ENCODE data around the gene DLGAP1.

Gene DLGAP1

GRCh38 chr18:3867236-3867635 lies 587.9 kb downstream of the DLGAP1 start:
- H4K20me1 ChIP-seq (ENCODE audit: insufficient read depth, low read length): no peaks in the 10 kb centered on the region
- H2AFZ ChIP-seq (ENCODE audit: low read length): no peak overlapping the region
- no peaks in the 10 kb centered on the region for H3F3A ChIP-seq (ENCODE audit: insufficient read depth, low read length)
- H3K4me2 ChIP-seq (ENCODE audit: low read length): no peak overlapping the region
- H3K27me3 ChIP-seq (ENCODE audit: insufficient read depth, low read length): no peaks in the 10 kb centered on the region
- H3K9me3 ChIP-seq (ENCODE audit: low read length): no peaks in the 10 kb centered on the region
- H3K9me2 ChIP-seq (ENCODE audit: low read depth, low read length): no peaks in the 10 kb centered on the region
- no peak overlapping the region for H3K9ac ChIP-seq (ENCODE audit: low read length)
- peaks cover 23% of the 10 kb centered on the region for H3K4me1 ChIP-seq (ENCODE audit: insufficient read depth, low read length, severe bottlenecking)
- no peaks in the 10 kb centered on the region; the same call in 1 of the 2 replicates for H3K36me3 ChIP-seq (ENCODE audit: insufficient read depth, low read length)
- no peak for TF ChIP-seq CTCF (IDR thresholded peaks at IDR 0.05; ENCODE audit: low read length)
- TF ChIP-seq EZH2 (IDR thresholded peaks at IDR 0.05; ENCODE audit: borderline replicate concordance, low read length): no peak
- no peak overlapping the region for H3K27ac ChIP-seq (ENCODE audit: low read depth, low read length, poor library complexity, severe bottlenecking)
- no peaks in the 10 kb centered on the region for H3K79me2 ChIP-seq (ENCODE audit: insufficient read depth, low read length)
- H3K4me3 ChIP-seq (ENCODE audit: low read depth, low read length, poor library complexity, severe bottlenecking): no peak overlapping the region

GRCh38 chr18:3864669-3865298 lies 590.3 kb downstream of the DLGAP1 start:
- TF ChIP-seq EZH2 (IDR thresholded peaks at IDR 0.05; ENCODE audit: borderline replicate concordance, low read length) (no peak), CTCF (IDR thresholded peaks at IDR 0.05; ENCODE audit: low read length) (no peak)
- peaks cover 21% of the 10 kb centered on the region for H3K4me1 ChIP-seq (ENCODE audit: insufficient read depth, low read length, severe bottlenecking)
- no peak overlapping the region for H3K4me2 ChIP-seq (ENCODE audit: low read length)
- no peaks in the 10 kb centered on the region; the same call in 1 of the 2 replicates for H3K36me3 ChIP-seq (ENCODE audit: insufficient read depth, low read length)
- H3K79me2 ChIP-seq (ENCODE audit: insufficient read depth, low read length): no peaks in the 10 kb centered on the region
- H4K20me1 ChIP-seq (ENCODE audit: insufficient read depth, low read length): no peaks in the 10 kb centered on the region
- H3K9me2 ChIP-seq (ENCODE audit: low read depth, low read length): no peaks in the 10 kb centered on the region
- H3K9ac ChIP-seq (ENCODE audit: low read length): no peak overlapping the region
- H3K27me3 ChIP-seq (ENCODE audit: insufficient read depth, low read length): no peaks in the 10 kb centered on the region
- H3K9me3 ChIP-seq (ENCODE audit: low read length): no peaks in the 10 kb centered on the region
- no peak overlapping the region for H2AFZ ChIP-seq (ENCODE audit: low read length)
- H3F3A ChIP-seq (ENCODE audit: insufficient read depth, low read length): no peaks in the 10 kb centered on the region
- H3K4me3 ChIP-seq (ENCODE audit: low read depth, low read length, poor library complexity, severe bottlenecking): no peak overlapping the region
- no peak overlapping the region for H3K27ac ChIP-seq (ENCODE audit: low read depth, low read length, poor library complexity, severe bottlenecking)

- H3K4me1 ChIP-seq (ENCODE audit: insufficient read depth, low read length, severe bottlenecking): peaks cover 13% of the 10 kb centered on the region
- no peaks in the 10 kb centered on the region for H3K79me2 ChIP-seq (ENCODE audit: insufficient read depth, low read length)
- no peaks in the 10 kb centered on the region for H3K27me3 ChIP-seq (ENCODE audit: insufficient read depth, low read length)
- H3K9me2 ChIP-seq (ENCODE audit: low read depth, low read length): no peaks in the 10 kb centered on the region
- no peak overlapping the region for H3K9ac ChIP-seq (ENCODE audit: low read length)
- H2AFZ ChIP-seq (ENCODE audit: low read length): no peak overlapping the region
- H3K36me3 ChIP-seq (ENCODE audit: insufficient read depth, low read length): no peaks in the 10 kb centered on the region; the same call in 1 of the 2 replicates
- no peaks in the 10 kb centered on the region for H3F3A ChIP-seq (ENCODE audit: insufficient read depth, low read length)
- no peaks in the 10 kb centered on the region for H3K9me3 ChIP-seq (ENCODE audit: low read length)
- no peaks in the 10 kb centered on the region for H4K20me1 ChIP-seq (ENCODE audit: insufficient read depth, low read length)
- H3K27ac ChIP-seq (ENCODE audit: low read depth, low read length, poor library complexity, severe bottlenecking): no peak overlapping the region
- TF ChIP-seq EZH2 (IDR thresholded peaks at IDR 0.05; ENCODE audit: borderline replicate concordance, low read length) (no peak), CTCF (IDR thresholded peaks at IDR 0.05; ENCODE audit: low read length) (no peak)
- H3K4me3 ChIP-seq (ENCODE audit: low read depth, low read length, poor library complexity, severe bottlenecking): no peak overlapping the region
- H3K4me2 ChIP-seq (ENCODE audit: low read length): no peak overlapping the region
Observed at GRCh38 chr18:3863593-3863992, 591.5 kb downstream of the DLGAP1 start.

Data from OCI-LY1 (cell line).